ENCODE data around the gene RPL39L.

RPL39L gene

GRCh38 chr3:187093320-187093719 lies 46.0 kb downstream of the RPL39L start:
- no peak for FAIRE-seq

- no peak for FAIRE-seq
Observed at GRCh38 chr3:187088701-187089100, 50.6 kb downstream of the RPL39L start.

GRCh38 chr3:187086831-187087230 lies 52.5 kb downstream of the RPL39L start:
- FAIRE-seq = no peak

- FAIRE-seq = no peak
Observed at GRCh38 chr3:187085933-187086332, 53.4 kb downstream of the RPL39L start.

- FAIRE-seq = no peak
Observed at GRCh38 chr3:187085021-187085666, 54.2 kb downstream of the RPL39L start.

- FAIRE-seq = no peak
Observed at GRCh38 chr3:187084580-187084979, 54.7 kb downstream of the RPL39L start.

GRCh38 chr3:187084126-187084525 lies 55.2 kb downstream of the RPL39L start:
- FAIRE-seq = no peak

GRCh38 chr3:187082758-187083375 lies 56.4 kb downstream of the RPL39L start:
- FAIRE-seq = no peak

- FAIRE-seq = no peak
Observed at GRCh38 chr3:187080799-187081450, 58.4 kb downstream of the RPL39L start.

GRCh38 chr3:187079090-187080022 lies 59.9 kb downstream of the RPL39L start:
- no peak for FAIRE-seq

GRCh38 chr3:187077537-187077936 lies 61.8 kb downstream of the RPL39L start:
- FAIRE-seq = no peak

GRCh38 chr3:187077085-187077484 lies 62.2 kb downstream of the RPL39L start:
- no peak for FAIRE-seq

- no peak for FAIRE-seq
Observed at GRCh38 chr3:187076297-187076696, 63.0 kb downstream of the RPL39L start.

- FAIRE-seq = no peak
Observed at GRCh38 chr3:187074846-187075245, 64.5 kb downstream of the RPL39L start.

GRCh38 chr3:187073581-187074098 lies 65.7 kb downstream of the RPL39L start:
- no peak for FAIRE-seq

- FAIRE-seq = no peak
Observed at GRCh38 chr3:187072511-187072910, 66.8 kb downstream of the RPL39L start.

- no peak for FAIRE-seq
Observed at GRCh38 chr3:187072102-187072501, 67.2 kb downstream of the RPL39L start.
